AG10803 (cell line): ENCODE measurements around the gene RDH11.

Experiments
- DNase-seq: peaks from one replicate; pipeline ENCODE4 v3.0.0; 2010; ENCODE audit warnings: low read depth
- H3K4me3 ChIP-seq: 2 replicates; pipeline ENCODE4 v1.5.1; 2011; ENCODE audit warnings: mild to moderate bottlenecking, low read length, control low read depth
- TF ChIP-seq, protein P1 (sequence below): conservative IDR thresholded peaks from 2 replicates; pipeline ENCODE4 v1.5.1; 2011; ENCODE audit warnings: mild to moderate bottlenecking, low read length, control low read depth, inconsistent platforms

The RDH11 gene

GRCh38 chr14:67650151-67650550 is 45.4 kb downstream of the RDH11 start:
- no peak overlapping the region for H3K4me3 ChIP-seq
- TF ChIP-seq, protein P1, sequence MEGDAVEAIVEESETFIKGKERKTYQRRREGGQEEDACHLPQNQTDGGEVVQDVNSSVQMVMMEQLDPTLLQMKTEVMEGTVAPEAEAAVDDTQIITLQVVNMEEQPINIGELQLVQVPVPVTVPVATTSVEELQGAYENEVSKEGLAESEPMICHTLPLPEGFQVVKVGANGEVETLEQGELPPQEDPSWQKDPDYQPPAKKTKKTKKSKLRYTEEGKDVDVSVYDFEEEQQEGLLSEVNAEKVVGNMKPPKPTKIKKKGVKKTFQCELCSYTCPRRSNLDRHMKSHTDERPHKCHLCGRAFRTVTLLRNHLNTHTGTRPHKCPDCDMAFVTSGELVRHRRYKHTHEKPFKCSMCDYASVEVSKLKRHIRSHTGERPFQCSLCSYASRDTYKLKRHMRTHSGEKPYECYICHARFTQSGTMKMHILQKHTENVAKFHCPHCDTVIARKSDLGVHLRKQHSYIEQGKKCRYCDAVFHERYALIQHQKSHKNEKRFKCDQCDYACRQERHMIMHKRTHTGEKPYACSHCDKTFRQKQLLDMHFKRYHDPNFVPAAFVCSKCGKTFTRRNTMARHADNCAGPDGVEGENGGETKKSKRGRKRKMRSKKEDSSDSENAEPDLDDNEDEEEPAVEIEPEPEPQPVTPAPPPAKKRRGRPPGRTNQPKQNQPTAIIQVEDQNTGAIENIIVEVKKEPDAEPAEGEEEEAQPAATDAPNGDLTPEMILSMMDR, result no peak
- peak; percentile 47 for DNase-seq

- TF ChIP-seq, protein P1, result no peak
- DNase-seq, result no peak
- no peak overlapping the region for H3K4me3 ChIP-seq
Observed at GRCh38 chr14:67646131-67646530, 49.4 kb downstream of the RDH11 start.

DNA sequence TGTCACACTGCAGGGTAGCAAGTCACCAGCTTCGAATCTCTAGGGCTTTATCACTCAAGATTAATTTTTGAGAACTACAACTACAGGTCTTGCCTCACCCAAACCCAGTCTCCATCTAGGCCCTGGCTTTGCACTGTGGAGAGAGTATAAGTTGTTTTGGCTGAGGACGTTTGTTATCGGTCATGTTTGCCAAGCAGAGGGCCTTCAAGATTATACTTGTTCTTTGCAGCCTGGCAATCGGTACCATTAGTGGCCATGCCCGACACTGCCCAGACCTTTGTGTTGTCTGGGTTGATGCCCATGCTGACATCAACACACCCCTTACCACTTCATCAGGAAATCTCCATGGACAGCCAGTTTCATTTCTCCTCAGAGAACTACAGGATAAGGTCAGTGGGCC is 50.1 kb downstream of the RDH11 start:
- TF ChIP-seq, protein P1, result no peak
- no peak overlapping the region for H3K4me3 ChIP-seq
- DNase-seq, result no peak

- no peak overlapping the region for H3K4me3 ChIP-seq
- peak; percentile 38 for DNase-seq
- TF ChIP-seq, protein P1, result no peak
Observed at GRCh38 chr14:67644428-67644827, 51.1 kb downstream of the RDH11 start.

- TF ChIP-seq, protein P1, result no peak
- H3K4me3 ChIP-seq, result no peak overlapping the region
- no peak for DNase-seq
Observed at GRCh38 chr14:67643713-67644112, 51.9 kb downstream of the RDH11 start.

DNA sequence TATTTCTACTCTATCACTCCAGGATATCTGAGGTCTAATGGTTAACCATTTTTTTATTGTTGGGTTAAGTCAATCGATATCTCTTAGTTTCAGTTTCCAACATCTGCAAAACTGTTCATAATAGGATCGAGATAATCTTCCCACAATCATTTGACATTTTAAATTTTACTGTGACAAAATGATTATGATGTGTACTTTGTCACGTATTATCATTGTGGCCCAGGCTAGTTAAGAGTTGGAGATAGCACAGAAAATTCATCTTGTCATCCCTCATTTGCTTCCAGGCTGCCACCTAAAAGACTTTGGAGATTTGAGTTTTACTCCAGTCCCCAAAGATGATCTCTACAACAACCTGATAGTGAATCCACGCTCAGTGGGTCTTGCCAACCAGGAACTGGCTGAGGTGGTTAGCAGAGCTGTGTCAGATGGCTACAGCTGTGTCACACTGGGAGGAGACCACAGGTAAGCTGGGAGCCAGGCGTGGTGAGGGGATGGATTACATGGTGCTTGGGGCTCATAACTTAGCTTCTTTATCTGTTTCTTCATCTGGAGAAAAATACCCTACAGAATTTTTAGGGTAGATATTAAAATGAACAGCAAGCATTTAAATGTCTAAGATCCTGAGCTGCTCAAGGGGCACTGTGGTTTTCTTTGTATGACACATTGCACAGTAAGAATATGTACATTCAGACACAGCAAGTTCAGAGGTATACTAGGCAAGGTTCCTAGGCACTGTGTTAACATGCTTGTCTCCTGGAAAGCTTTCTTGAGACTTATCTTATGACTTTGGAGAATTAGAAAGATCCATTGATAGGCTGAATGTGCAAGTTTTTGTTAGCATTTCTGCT is 53.4 kb downstream of the RDH11 start:
- no peak for DNase-seq
- H3K4me3 ChIP-seq, result no peak overlapping the region
- TF ChIP-seq, protein P1, result no peak

GRCh38 chr14:67641480-67641879 is 54.1 kb downstream of the RDH11 start:
- TF ChIP-seq, protein P1, result no peak
- H3K4me3 ChIP-seq, result no peak overlapping the region
- no peak for DNase-seq
